NOMO-1 treated with DMSO at 0.1 percent for 48 hours (cell line): ENCODE data around the gene ZFAND6.

Source experiments
- DNase-seq: peaks from one replicate; lab custom pipeline; 2025; ENCODE audit not compliant: unreplicated experiment; lab: John Stamatoyannopoulos, UW

The ZFAND6 gene

DNA sequence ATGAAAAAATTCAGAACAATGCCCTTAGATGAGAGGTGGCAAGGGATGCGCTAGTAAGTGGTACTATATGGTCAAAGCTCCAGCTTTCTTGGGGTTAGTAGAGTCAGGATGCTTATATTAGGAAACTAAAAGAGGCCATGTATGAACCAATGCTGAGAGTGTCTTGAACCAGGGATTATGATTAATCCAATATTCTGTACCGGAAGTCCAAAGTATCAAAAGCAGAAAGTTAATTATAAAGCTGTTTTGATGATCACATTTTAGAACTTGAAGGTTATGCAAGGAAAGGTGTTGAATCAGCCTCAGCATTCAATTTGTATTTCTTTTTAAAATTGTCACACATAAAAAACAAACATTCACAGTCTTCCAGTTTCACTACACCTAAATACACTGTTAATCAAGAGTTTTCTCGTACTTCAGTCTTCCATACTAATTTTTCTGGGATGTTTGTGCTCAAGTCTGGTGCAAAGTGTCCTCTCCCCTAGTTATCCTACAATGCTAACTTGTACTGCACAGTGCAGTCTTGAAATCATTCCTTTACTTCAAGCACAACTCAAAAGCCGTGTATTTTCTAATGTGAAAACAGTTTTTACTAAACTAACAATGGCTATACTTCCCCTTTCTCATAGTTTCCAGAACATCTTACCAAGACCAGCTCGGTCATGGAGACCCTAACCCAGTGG is 82.6 kb downstream of the ZFAND6 start:
- DNase-seq, result no peak

GRCh38 chr15:80142646-80143045 is 83.2 kb downstream of the ZFAND6 start:
- DNase-seq, result no peak

- no peak for DNase-seq
Measured at GRCh38 chr15:80151148-80151547, 91.7 kb downstream of the ZFAND6 start.

GRCh38 chr15:80151576-80151975 is 92.1 kb downstream of the ZFAND6 start:
- no peak for DNase-seq

GRCh38 chr15:80152180-80152895 is 92.9 kb downstream of the ZFAND6 start:
- peak; percentile 81 for DNase-seq

- peak; percentile 66 for DNase-seq
Measured at GRCh38 chr15:80152896-80153876, 93.7 kb downstream of the ZFAND6 start, which contains the start of gene FAH. Gene FAH (plus strand): TSS chr15:80152999. CDS start chr15:80153055, 56 bp downstream.

DNA sequence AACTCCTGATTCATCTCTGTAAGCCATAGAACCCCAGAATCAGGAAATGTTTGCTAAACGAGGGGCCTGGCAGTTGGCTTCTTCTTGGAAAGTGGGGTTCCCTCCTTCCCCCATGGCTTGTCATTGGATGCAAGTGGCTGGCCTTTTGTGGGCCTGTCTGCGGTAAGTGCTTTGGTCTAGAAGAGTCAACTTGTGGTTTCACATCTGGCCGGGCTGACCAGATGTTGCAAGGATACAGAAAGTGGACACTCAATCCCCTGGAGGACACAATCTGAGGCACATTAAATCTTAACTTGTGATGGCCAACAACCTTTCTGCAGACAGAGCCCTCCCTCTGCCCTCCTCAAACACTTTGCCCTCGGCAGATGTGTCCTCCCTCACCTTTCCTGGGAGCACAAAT is 94.4 kb downstream of the ZFAND6 start:
- no peak for DNase-seq

DNA sequence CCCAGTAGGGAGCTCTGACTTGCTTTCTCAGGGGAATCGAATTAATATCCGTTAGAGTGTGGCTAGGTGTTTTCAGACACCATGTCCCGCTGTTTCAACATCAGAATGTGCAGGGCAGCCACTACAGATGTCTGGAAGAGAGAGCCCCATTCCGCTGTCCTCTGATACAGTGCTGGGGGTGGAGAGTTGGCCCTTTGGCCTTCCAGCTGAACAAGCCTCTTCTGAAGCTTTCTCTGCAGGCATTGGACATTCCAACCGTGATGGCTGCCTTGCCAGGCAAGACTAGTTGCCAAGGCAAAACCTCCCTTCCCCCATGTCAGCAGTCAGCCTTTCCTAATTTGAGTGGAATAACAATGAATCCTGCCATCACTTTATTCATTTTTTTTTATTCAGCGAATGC is 94.9 kb downstream of the ZFAND6 start:
- no peak for DNase-seq

- no peak for DNase-seq
Measured at GRCh38 chr15:80155001-80155377, 95.5 kb downstream of the ZFAND6 start.

DNA sequence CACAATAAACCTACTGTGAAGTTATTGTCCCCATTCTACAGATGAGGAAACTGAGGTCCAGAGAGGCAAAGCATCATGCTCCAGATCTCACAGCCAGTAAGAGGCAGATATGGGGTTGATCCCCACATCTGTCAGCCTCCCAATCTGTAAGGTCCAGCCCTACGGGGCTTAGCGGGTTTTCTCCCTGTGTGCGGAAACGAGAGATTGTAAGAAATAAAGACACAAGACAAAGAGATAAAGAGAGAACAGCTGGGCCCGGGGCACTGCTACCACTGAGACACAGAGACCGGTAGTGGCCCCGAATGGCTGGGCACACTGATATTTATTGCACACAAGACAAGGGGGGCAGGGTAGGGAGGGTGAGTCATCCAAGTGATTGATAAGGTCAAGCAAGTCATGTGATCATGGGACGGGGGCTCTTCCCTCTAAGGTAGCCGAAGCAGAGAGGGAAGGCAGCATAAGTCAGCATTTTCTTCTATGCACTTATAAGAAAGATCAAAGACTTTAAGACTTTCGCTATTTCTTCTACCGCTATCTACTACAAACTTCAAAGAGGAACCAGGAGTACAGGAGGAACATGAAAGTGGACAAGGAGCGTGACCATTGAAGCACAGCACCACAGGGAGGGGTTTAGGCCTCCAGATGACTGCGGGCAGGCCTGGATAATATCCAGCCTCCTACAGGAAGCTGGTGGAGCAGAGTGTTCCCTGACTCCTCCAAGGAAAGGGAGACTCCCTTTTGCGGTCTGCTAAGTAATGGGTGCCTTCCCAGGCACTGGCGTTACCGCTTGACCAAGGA is 96.1 kb downstream of the ZFAND6 start:
- DNase-seq, result peak; percentile 49

DNA sequence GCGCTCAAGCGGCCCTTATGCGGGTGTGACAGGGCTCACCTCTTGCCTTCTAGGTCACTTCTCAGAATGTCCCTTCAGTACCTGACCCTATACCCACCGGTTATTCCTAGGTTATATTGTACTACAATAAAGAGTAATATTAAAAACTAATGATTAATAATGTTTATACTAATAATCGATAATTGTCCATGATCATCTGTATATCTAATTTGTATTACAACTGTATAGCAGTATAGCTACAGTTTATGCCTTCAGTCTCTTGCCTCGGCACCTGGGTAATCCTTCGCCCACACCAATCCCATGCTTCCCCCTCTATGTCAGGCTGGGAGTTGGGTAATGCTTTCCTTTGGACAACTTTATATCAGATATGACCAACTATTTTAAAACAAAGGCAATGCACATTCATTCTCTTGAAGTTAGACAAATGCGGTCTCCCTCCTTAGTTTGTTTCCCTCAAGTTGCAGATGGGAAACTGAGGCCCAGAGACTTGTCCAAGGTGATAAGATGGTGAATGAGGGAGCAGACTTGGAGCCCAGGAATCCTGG is 96.8 kb downstream of the ZFAND6 start:
- DNase-seq, result no peak

DNA sequence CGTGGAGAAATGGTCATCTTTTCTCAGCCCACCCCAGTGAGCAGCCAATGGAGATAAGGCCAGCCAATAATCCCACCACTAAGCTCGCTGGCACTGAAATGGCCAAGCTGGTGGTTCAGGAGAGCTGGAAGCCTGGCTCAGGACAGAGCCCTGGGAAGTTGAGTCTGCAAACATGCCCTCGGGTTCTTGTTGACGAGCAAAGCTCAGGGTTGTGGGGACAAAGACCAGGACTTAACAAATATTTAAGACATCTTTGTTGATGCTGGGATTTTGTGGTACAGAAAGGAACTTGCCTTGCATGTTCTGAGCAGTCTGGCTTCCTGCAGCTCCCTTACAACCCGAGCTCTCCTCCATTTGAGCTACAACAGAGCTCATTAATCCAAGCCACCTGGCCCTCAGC is 97.7 kb downstream of the ZFAND6 start:
- DNase-seq, result no peak

DNA sequence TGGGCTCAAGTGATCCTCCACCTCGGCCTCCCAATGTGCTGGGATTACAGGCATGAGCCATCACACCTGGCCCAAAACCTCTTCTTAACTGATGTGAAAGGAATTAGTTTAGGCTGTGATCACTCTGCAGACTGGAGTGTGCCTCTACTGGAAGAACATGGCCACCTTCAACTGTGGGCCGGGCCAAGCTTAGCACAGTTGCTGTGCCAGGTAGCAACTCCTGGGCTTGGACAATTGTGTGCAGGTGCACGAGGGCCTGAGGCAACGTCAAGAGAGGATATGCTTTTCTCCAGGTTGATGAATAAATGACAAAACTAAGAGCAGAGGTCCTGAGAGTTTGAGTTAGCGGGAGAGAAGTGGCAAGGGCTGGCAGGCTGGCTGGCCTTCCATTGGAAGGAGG is 99.8 kb downstream of the ZFAND6 start:
- DNase-seq, result no peak

DNA sequence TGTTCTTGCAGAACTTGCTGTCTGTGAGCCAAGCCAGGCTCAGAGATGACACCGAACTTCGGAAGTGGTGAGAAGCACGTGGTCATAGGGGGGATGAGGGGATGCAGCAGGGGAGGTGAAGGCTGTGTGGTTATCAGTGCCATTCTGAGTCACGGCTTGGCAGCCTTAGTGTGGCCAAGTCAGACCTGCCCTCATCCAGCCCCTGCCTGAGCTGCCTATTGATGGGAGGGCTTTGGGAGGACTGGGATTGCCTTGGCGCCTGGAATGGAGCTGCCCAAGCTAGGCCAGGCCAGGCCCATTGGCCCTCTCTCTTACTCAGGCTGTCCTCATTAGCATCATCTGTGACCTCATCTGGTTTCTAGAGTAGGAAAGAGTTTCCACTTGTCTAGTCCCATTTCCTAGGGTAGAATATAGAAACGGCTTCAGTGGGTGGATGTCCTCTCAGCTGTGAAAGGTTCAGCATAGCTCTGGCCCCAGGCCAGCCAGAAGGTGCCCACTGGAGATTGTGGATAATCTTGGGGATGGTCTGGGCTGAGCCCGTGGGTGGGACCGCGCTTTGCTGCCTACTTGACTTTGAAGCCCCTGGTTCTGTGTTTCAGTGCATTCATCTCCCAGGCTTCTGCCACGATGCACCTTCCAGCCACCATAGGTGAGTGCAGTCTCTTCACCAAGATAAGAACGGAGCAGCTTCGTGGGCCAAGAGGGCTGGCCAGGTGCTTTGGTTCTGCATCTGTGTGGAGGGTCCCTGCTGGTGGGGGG is 100.5 kb downstream of the ZFAND6 start:
- DNase-seq, result no peak

DNA sequence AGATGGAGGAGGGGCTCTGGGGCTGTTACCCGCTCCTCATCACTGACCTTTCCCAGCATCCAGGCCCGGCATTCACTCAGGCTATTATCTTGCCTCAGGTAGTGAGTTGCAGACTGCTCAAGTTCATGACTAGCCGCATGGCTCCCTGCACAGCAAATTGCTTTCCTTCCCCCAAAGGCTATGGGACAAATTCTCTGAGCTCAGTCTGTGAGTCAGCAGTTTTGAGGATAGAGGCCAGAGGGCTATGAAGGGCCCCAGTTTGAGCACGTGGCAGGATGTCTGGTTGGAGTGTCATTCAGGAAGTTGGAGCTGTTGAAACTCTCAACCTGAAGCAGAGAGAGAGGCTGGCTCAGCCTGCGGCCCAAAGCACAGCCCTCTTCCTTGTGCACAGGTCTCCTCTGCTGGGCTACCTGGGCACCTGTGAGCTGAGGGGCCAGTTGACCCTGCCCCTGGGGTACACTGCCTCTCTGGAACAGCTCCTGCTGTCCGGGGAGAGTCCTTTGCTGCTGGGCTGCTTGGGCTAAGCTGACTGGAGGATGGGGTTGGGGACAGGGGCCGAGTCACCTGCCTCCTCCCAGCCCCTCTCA is 101.2 kb downstream of the ZFAND6 start:
- peak; percentile 99 for DNase-seq

GRCh38 chr15:80161468-80162016 is 102.1 kb downstream of the ZFAND6 start:
- no peak for DNase-seq

DNA sequence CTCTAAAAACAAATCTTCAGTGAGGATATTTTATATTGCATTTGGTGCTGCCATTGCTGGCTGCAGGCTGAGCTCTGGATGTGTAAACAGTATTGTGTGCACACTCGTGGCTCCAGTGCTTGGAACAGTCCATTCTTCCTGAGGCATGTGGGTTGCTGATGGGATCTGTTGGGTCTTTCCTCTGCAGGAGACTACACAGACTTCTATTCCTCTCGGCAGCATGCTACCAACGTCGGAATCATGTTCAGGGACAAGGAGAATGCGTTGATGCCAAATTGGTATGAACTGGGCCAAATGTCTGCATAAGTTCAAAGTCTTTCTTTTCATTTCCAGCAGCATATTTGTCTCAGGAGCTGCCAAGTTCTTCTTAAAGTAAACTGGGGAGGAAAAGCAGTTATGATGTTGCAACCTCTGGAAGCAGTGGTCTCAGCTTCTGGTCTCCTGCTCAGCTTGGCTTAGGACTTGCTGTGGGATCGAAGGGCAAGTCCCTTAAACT is 102.6 kb downstream of the ZFAND6 start:
- no peak for DNase-seq

GRCh38 chr15:80163217-80163616 is 103.7 kb downstream of the ZFAND6 start:
- DNase-seq, result no peak

DNA sequence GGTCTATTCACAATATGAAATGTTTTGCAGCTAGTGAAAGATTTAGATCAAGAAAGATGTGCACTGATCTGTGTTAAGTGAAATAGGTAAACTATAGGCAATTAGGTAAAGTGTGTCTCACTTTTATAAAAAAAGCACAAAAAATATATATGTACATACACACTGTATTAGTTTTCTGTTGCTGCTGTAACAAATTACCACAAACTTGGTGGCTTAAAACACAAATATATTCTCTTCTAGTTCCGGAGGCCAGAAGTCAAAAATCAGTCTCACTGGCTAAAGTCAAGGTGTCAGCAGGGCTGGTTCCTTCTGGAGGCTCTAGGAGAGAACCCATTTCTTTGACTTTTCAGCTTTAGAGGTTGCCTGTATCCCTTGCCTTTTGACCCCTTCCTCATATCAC is 104.4 kb downstream of the ZFAND6 start:
- no peak for DNase-seq
